ENCODE data around the gene TRABD2B.

Gene TRABD2B

GRCh38 chr1:47751193-47751592 is 246.0 kb downstream of the TRABD2B start:
- H2AFZ ChIP-seq (ENCODE audit: low read depth, low read length, severe bottlenecking) = no peak overlapping the region

DNA sequence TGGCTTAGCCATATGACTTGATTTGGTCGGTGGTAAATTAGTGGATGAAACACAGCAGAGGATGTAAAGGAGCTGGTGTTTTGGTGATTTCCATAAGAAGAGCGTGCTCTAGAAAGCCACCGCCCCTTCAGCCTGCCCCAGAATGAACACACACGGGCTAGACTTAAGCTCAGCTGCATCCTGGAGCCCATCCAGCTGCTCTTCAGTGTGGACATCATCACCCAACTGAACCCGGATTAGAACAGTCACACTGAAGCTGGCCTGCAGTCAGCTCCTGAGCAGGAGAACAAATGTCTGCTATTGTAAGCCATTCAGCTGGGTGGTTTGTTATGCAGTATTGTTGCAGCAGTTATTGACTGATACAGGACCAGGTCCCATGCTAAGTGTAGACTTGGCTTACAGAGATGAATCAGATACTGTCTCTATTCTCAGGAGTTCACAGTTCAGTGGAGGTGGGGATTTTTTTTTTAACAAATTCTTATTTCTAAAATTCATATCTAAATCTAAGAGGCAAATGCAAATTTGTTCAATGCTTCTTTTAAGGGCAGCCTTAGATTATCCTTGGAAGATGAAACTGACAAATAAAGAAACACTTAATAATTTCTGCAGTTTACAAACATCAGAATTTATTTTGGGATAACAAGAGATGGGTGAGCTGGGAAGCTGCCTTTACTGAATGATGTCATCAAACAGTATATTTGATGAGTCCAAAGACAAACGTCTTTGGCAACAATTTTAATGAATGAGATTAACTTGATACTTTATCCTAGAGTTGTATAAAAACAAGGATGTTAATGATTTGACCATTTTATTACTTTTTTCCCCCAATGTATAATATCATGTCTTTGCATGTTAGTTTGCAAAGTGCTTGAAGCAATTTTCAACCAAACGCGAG is 251.2 kb downstream of the TRABD2B start:
- no peak overlapping the region for H3K4me2 ChIP-seq (ENCODE audit: low read depth, low read length, poor library complexity, severe bottlenecking)
- no peak for TF ChIP-seq EZH2phosphoT487 (conservative IDR thresholded peaks at IDR 0.05; ENCODE audit: low read length)
- TF ChIP-seq, protein P1, sequence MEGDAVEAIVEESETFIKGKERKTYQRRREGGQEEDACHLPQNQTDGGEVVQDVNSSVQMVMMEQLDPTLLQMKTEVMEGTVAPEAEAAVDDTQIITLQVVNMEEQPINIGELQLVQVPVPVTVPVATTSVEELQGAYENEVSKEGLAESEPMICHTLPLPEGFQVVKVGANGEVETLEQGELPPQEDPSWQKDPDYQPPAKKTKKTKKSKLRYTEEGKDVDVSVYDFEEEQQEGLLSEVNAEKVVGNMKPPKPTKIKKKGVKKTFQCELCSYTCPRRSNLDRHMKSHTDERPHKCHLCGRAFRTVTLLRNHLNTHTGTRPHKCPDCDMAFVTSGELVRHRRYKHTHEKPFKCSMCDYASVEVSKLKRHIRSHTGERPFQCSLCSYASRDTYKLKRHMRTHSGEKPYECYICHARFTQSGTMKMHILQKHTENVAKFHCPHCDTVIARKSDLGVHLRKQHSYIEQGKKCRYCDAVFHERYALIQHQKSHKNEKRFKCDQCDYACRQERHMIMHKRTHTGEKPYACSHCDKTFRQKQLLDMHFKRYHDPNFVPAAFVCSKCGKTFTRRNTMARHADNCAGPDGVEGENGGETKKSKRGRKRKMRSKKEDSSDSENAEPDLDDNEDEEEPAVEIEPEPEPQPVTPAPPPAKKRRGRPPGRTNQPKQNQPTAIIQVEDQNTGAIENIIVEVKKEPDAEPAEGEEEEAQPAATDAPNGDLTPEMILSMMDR (IDR thresholded peaks at IDR 0.05; ENCODE audit: insufficient read depth, low read length, poor library complexity, severe bottlenecking) = no peak
- H3K9me3 ChIP-seq (ENCODE audit: insufficient read depth, low read length) = no peaks in the 10 kb centered on the region
- no peak overlapping the region for H3K4me3 ChIP-seq (ENCODE audit: insufficient read depth, low read length, poor library complexity, severe bottlenecking)
- H3K79me2 ChIP-seq (ENCODE audit: insufficient read depth, low read length) = no peaks in the 10 kb centered on the region
- H2AFZ ChIP-seq (ENCODE audit: low read depth, low read length, severe bottlenecking) = no peak overlapping the region
- no peaks in the 10 kb centered on the region for H3K9me2 ChIP-seq (replicated peaks; ENCODE audit: insufficient read depth, low read length)
- no peaks in the 10 kb centered on the region for H3F3A ChIP-seq (ENCODE audit: insufficient read depth)
- no peaks in the 10 kb centered on the region for H3K27me3 ChIP-seq (ENCODE audit: low read length)
- no peaks in the 10 kb centered on the region for H3K36me3 ChIP-seq (ENCODE audit: low read length)
- H4K20me1 ChIP-seq (ENCODE audit: low read depth, low read length) = no peaks in the 10 kb centered on the region
- H3K9ac ChIP-seq (ENCODE audit: low read length) = no peak overlapping the region
- no peak overlapping the region for H3K27ac ChIP-seq (ENCODE audit: low read depth, low read length)

More at GRCh38 chr1:47751193-47751592, 246.0 kb downstream of the TRABD2B start:
- no peaks in the 10 kb centered on the region for H3K79me2 ChIP-seq (ENCODE audit: insufficient read depth, low read length)
- H3K9me2 ChIP-seq (replicated peaks; ENCODE audit: insufficient read depth, low read length) = no peaks in the 10 kb centered on the region
- H3K27me3 ChIP-seq (ENCODE audit: low read length) = no peaks in the 10 kb centered on the region
- no peaks in the 10 kb centered on the region for H3F3A ChIP-seq (ENCODE audit: insufficient read depth)
- no peaks in the 10 kb centered on the region for H3K36me3 ChIP-seq (ENCODE audit: low read length)
- H3K27ac ChIP-seq (ENCODE audit: low read depth, low read length) = no peak overlapping the region
- no peak overlapping the region for H3K4me2 ChIP-seq (ENCODE audit: low read depth, low read length, poor library complexity, severe bottlenecking)
- no peaks in the 10 kb centered on the region for H4K20me1 ChIP-seq (ENCODE audit: low read depth, low read length)
- H3K9ac ChIP-seq (ENCODE audit: low read length) = no peak overlapping the region
- TF ChIP-seq, protein P1 (IDR thresholded peaks at IDR 0.05; ENCODE audit: insufficient read depth, low read length, poor library complexity, severe bottlenecking) = no peak
- no peak for TF ChIP-seq EZH2phosphoT487 (conservative IDR thresholded peaks at IDR 0.05; ENCODE audit: low read length)
- no peak overlapping the region for H3K4me3 ChIP-seq (ENCODE audit: insufficient read depth, low read length, poor library complexity, severe bottlenecking)
- H3K9me3 ChIP-seq (ENCODE audit: insufficient read depth, low read length) = no peaks in the 10 kb centered on the region

DNA sequence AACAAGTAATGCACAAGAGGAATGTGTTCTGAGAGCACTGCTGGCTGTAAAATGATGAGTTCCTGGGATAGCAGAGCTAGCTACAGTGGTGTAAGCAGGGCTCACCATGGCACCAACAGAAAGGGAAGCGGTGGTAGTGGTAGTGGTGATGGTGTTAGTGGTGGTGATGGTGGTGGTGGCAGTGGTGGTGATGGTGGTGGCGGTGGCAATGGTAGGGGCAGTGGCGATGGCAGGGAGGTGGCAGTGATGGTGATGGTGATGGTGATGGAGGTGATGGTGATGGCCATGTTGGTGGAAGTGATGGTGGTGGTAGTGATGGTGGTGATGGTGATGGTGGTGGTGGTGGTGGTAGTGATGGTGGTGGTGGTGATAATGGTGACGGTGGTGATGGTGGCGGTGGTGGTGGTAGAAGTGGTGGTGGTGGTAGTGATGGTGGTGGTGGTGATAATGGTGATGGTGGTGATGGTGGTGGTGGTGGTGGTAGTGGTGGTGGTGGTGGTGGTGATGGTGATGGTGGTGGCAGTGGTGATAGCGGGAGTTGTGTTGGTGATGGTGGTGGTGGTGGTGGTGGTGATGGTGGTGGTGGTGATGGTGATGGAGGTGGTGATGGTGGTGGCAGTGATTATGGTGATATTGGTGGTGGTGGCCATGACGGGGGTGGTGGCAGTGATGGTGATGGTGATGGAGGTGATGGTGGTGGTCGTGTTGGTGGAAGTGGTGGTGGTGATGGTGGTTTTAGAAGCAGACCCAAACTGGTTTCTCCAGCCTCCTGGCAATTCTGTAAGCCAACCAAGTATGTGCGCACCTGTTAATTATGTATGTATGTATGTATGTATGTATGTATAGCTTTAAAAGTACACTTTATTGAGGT is 254.1 kb downstream of the TRABD2B start:
- H3K36me3 ChIP-seq (ENCODE audit: low read length) = no peaks in the 10 kb centered on the region
- H3F3A ChIP-seq (ENCODE audit: insufficient read depth) = no peaks in the 10 kb centered on the region
- no peaks in the 10 kb centered on the region for H3K9me3 ChIP-seq (ENCODE audit: insufficient read depth, low read length)
- no peak overlapping the region for H2AFZ ChIP-seq (ENCODE audit: low read depth, low read length, severe bottlenecking)
- no peaks in the 10 kb centered on the region for H3K79me2 ChIP-seq (ENCODE audit: insufficient read depth, low read length)
- no peak overlapping the region for H3K4me3 ChIP-seq (ENCODE audit: insufficient read depth, low read length, poor library complexity, severe bottlenecking)
- H3K27me3 ChIP-seq (ENCODE audit: low read length) = no peaks in the 10 kb centered on the region
- H3K9me2 ChIP-seq (replicated peaks; ENCODE audit: insufficient read depth, low read length) = no peaks in the 10 kb centered on the region
- no peak for TF ChIP-seq EZH2phosphoT487 (conservative IDR thresholded peaks at IDR 0.05; ENCODE audit: low read length)
- TF ChIP-seq, protein P1 (IDR thresholded peaks at IDR 0.05; ENCODE audit: insufficient read depth, low read length, poor library complexity, severe bottlenecking) = no peak
- no peak overlapping the region for H3K27ac ChIP-seq (ENCODE audit: low read depth, low read length)
- H3K9ac ChIP-seq (ENCODE audit: low read length) = no peak overlapping the region
- no peaks in the 10 kb centered on the region for H4K20me1 ChIP-seq (ENCODE audit: low read depth, low read length)
- no peak overlapping the region for H3K4me2 ChIP-seq (ENCODE audit: low read depth, low read length, poor library complexity, severe bottlenecking)
